SK-N-SH treated with all-trans-retinoic acid at 6 μM for 48 hours (cell line): Measurements from ENCODE around the gene ZNF785.

ENCODE experiments used
- ATAC-seq: fragments of 200-7000 bp; cut with Tn5 transposase; 3 replicates; pipeline ENCODE4 v1.9.1; 2020; ENCODE audit warnings: mild to moderate bottlenecking, moderate library complexity
- BACH2 ChIP-seq: fragments of 250-450 bp; sonication (Bioruptor Pico); IDR thresholded peaks from 2 replicates; pipeline ENCODE4 v1.9.0; 2021; ENCODE audit warnings: mild to moderate bottlenecking, borderline replicate concordance
- CSDC2 ChIP-seq: fragments of 250-450 bp; sonication (Bioruptor Pico); IDR thresholded peaks from 2 replicates; pipeline ENCODE4 v1.5.0; 2020; ENCODE audit warnings: mild to moderate bottlenecking, moderate library complexity
- ESRRG ChIP-seq: fragments of 250-450 bp; sonication (Bioruptor Pico); IDR thresholded peaks from 2 replicates; pipeline ENCODE4 v1.6.1; 2021; ENCODE audit warnings: mild to moderate bottlenecking
- GLIS3 ChIP-seq: fragments of 250-450 bp; sonication (Bioruptor Pico); IDR thresholded peaks from 2 replicates; pipeline ENCODE4 v1.5.0; 2020; ENCODE audit warnings: mild to moderate bottlenecking, moderate library complexity
- ISL1 ChIP-seq: fragments of 250-450 bp; sonication (Bioruptor Pico); IDR thresholded peaks from 2 replicates; pipeline ENCODE4 v2.1.2; 2022; ENCODE audit warnings: mild to moderate bottlenecking, moderate library complexity
- PPARA ChIP-seq: fragments of 250-450 bp; sonication (Bioruptor Pico); IDR thresholded peaks from 2 replicates; pipeline ENCODE4 v1.5.0; 2020; ENCODE audit warnings: mild to moderate bottlenecking, borderline replicate concordance
- RARB ChIP-seq: fragments of 250-450 bp; sonication (Bioruptor Pico); IDR thresholded peaks from 2 replicates; pipeline ENCODE4 v1.8.0; 2021; ENCODE audit warnings: mild to moderate bottlenecking, moderate library complexity
- SNAI2 ChIP-seq: fragments of 250-450 bp; sonication (Bioruptor Pico); IDR thresholded peaks from 2 replicates; pipeline ENCODE4 v1.5.0; 2020; ENCODE audit warnings: mild to moderate bottlenecking, moderate library complexity
- TCF4 ChIP-seq: fragments of 250-450 bp; sonication (Bioruptor Pico); IDR thresholded peaks from 2 replicates; pipeline ENCODE4 v1.8.0; 2021; ENCODE audit warnings: mild to moderate bottlenecking, moderate library complexity, borderline replicate concordance
- TOX ChIP-seq: fragments of 250-450 bp; sonication (Bioruptor Pico); IDR thresholded peaks from 2 replicates; pipeline ENCODE4 v1.8.0; 2021; ENCODE audit warnings: mild to moderate bottlenecking, moderate library complexity, borderline replicate concordance
- ZFP3 ChIP-seq: fragments of 250-450 bp; sonication (Bioruptor Pico); IDR thresholded peaks from 2 replicates; pipeline ENCODE4 v1.5.0; 2020; ENCODE audit warnings: mild to moderate bottlenecking, moderate library complexity
- ZFP30 ChIP-seq: fragments of 450-650 bp; formaldehyde crosslinking; IDR thresholded peaks from 2 replicates; pipeline ENCODE4 v1.5.0; 2022; ENCODE audit warnings: mild to moderate bottlenecking, moderate library complexity
- ZNF565 ChIP-seq: fragments of 450-650 bp; formaldehyde crosslinking; conservative IDR thresholded peaks from 2 replicates; pipeline ENCODE4 v1.5.0; 2020; ENCODE audit warnings: low read depth, mild to moderate bottlenecking, moderate library complexity
- ZNF8 ChIP-seq: fragments of 450-650 bp; formaldehyde crosslinking; IDR thresholded peaks from 2 replicates; pipeline ENCODE4 v1.5.0; 2020; ENCODE audit warnings: mild to moderate bottlenecking, moderate library complexity
- TF ChIP-seq, protein P1 (sequence below): fragments of 250-450 bp; sonication (Bioruptor Pico); IDR thresholded peaks from 2 replicates; pipeline ENCODE4 v1.8.0; 2020; ENCODE audit warnings: mild to moderate bottlenecking, moderate library complexity, borderline replicate concordance
- TF ChIP-seq, protein P2 (sequence below): fragments of 250-450 bp; sonication (Bioruptor Pico); IDR thresholded peaks from 2 replicates; pipeline ENCODE4 v1.5.1; 2021; ENCODE audit warnings: mild to moderate bottlenecking, moderate library complexity
- TF ChIP-seq, protein P3 (sequence below): fragments of 250-450 bp; sonication (Bioruptor Pico); IDR thresholded peaks from 2 replicates; pipeline ENCODE4 v1.5.1; 2020; ENCODE audit warnings: low read depth, mild to moderate bottlenecking, moderate library complexity
- TF ChIP-seq, protein P4 (sequence below): fragments of 250-450 bp; sonication (Bioruptor Pico); IDR thresholded peaks from 2 replicates; pipeline ENCODE4 v1.8.0; 2021; ENCODE audit warnings: low read depth, mild to moderate bottlenecking, moderate library complexity, borderline replicate concordance
- TF ChIP-seq, protein P5 (sequence below): fragments of 250-450 bp; sonication (Bioruptor Pico); IDR thresholded peaks from 2 replicates; pipeline ENCODE4 v1.5.0; 2020; ENCODE audit warnings: mild to moderate bottlenecking, moderate library complexity

Gene ZNF785

DNA sequence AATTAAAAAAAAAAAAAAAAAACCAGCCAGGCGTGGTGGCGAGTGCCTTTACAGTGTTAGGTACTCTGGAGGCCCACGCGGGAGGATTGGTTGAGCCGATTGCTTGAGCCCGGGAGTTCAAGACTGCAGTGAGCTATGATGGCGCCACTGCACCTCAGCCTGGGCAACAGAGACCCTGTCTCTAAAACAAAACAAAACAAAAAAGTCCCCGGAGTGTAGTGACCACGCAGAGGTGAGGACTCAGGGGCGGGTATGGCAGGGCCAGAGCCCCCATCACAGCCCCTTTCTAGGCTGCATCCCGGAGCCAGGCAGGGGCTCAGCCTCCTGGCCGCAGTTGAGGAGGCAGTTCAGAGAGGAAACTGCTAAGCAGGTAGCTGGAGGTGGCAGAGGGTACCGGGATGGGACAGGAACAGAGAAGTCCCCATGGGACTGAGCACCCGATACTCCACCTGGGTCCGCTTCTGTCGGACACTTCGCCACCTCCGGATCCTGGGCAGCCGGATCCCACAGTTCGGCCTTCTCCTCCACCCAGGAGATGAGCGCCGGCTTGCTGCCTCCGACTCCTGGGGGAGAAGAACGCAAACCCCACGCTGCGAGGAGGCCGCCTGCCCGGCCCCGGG is 51.6 kb downstream of the ZNF785 start (continued):
- TF ChIP-seq, protein P1, sequence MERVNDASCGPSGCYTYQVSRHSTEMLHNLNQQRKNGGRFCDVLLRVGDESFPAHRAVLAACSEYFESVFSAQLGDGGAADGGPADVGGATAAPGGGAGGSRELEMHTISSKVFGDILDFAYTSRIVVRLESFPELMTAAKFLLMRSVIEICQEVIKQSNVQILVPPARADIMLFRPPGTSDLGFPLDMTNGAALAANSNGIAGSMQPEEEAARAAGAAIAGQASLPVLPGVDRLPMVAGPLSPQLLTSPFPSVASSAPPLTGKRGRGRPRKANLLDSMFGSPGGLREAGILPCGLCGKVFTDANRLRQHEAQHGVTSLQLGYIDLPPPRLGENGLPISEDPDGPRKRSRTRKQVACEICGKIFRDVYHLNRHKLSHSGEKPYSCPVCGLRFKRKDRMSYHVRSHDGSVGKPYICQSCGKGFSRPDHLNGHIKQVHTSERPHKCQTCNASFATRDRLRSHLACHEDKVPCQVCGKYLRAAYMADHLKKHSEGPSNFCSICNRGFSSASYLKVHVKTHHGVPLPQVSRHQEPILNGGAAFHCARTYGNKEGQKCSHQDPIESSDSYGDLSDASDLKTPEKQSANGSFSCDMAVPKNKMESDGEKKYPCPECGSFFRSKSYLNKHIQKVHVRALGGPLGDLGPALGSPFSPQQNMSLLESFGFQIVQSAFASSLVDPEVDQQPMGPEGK (CRISPR knock-in tag): no peak
- TF ChIP-seq, all 23 proteins: peak for 0

DNA sequence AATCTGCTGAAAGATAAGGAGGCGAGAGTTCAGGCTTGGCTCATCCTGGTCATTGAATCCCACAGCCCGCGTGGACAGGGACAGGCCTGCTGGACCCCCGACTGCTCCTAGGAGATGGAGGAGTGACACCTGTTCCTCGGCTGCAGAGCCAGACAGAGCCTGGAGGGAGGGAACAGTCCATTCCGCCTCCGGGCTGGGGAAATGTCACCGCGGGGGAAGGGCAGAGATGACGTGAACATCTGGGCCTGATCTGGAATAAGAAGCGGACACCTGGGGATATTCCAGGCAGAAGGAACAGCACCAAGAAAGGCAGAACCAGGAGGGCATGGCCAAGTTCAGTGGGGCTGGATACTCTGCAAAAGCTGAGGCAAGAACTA is 52.4 kb downstream of the ZNF785 start:
- TF ChIP-seq CSDC2 (CRISPR knock-in tag): no peak
- no peak for TF ChIP-seq SNAI2 (CRISPR knock-in tag)
- TF ChIP-seq ZFP3: no peak
- TF ChIP-seq, protein P1 (CRISPR knock-in tag): no peak
- no peak for TF ChIP-seq ZNF565
- TF ChIP-seq GLIS3 (CRISPR knock-in tag): no peak
- TF ChIP-seq RARB (CRISPR knock-in tag): no peak
- TF ChIP-seq TOX (CRISPR knock-in tag): no peak
- TF ChIP-seq, protein P2, sequence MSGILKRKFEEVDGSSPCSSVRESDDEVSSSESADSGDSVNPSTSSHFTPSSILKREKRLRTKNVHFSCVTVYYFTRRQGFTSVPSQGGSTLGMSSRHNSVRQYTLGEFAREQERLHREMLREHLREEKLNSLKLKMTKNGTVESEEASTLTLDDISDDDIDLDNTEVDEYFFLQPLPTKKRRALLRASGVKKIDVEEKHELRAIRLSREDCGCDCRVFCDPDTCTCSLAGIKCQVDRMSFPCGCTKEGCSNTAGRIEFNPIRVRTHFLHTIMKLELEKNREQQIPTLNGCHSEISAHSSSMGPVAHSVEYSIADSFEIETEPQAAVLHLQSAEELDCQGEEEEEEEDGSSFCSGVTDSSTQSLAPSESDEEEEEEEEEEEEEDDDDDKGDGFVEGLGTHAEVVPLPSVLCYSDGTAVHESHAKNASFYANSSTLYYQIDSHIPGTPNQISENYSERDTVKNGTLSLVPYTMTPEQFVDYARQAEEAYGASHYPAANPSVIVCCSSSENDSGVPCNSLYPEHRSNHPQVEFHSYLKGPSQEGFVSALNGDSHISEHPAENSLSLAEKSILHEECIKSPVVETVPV (CRISPR knock-in tag): no peak
- TF ChIP-seq, protein P3, sequence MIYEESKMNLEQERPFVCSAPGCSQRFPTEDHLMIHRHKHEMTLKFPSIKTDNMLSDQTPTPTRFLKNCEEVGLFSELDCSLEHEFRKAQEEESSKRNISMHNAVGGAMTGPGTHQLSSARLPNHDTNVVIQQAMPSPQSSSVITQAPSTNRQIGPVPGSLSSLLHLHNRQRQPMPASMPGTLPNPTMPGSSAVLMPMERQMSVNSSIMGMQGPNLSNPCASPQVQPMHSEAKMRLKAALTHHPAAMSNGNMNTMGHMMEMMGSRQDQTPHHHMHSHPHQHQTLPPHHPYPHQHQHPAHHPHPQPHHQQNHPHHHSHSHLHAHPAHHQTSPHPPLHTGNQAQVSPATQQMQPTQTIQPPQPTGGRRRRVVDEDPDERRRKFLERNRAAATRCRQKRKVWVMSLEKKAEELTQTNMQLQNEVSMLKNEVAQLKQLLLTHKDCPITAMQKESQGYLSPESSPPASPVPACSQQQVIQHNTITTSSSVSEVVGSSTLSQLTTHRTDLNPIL (CRISPR knock-in tag): no peak
- TF ChIP-seq BACH2 (CRISPR knock-in tag): no peak
- no peak for TF ChIP-seq PPARA
- TF ChIP-seq ZFP30 (CRISPR knock-in tag): no peak
- TF ChIP-seq ISL1 (CRISPR knock-in tag): no peak
- no peak for ATAC-seq

DNA sequence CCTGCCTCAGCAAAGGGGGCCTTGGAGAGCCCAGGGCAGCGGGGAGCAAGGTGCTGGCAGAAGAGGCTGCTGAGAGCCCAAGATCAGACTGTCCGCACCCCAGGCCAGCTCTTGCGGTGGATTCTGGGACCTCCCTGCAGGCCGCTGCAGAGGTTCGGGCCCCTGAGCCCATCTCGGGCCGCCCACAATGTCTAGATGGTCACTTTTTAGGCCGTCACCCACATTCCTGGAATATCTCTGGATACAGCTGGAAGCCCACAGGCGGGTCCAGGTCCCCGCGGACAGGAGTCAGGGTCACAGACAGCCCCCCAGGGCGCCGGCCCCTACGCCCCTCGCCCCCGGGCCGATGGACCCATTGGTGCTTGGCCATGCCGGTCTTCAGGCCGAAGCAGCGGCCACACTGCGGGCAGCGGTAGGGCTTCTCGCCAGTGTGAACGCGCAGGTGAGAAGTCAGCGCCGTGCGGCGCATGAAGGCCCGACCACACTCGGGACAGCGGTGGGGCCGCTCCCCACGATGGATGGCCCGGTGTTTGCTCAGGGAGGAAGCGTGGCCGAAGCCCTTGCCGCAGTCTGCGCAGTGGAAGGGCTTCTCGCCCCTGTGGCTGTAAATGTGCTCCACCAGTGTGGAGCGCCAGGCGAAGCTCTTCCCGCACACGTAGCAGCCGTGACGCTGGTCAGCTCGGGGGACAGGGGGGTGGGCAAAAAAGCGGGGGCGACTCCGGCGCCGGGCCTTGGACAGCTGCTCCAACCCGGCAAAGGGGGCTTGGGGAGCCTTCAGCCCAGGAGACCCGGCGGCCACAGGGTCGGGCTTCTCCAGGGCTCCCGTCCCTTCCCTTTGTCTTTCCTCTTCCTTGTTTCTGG is 53.0 kb downstream of the ZNF785 start:
- TF ChIP-seq, protein P1 (CRISPR knock-in tag): no peak
- TF ChIP-seq PPARA (no peak), ESRRG (CRISPR knock-in tag) (no peak), TCF4 (CRISPR knock-in tag) (no peak), GLIS3 (CRISPR knock-in tag) (no peak), ZNF565 (no peak), TOX (CRISPR knock-in tag) (no peak), ZNF8 (CRISPR knock-in tag) (no peak), ISL1 (CRISPR knock-in tag) (no peak), SNAI2 (CRISPR knock-in tag) (no peak), RARB (CRISPR knock-in tag) (no peak)
- TF ChIP-seq, protein P4, sequence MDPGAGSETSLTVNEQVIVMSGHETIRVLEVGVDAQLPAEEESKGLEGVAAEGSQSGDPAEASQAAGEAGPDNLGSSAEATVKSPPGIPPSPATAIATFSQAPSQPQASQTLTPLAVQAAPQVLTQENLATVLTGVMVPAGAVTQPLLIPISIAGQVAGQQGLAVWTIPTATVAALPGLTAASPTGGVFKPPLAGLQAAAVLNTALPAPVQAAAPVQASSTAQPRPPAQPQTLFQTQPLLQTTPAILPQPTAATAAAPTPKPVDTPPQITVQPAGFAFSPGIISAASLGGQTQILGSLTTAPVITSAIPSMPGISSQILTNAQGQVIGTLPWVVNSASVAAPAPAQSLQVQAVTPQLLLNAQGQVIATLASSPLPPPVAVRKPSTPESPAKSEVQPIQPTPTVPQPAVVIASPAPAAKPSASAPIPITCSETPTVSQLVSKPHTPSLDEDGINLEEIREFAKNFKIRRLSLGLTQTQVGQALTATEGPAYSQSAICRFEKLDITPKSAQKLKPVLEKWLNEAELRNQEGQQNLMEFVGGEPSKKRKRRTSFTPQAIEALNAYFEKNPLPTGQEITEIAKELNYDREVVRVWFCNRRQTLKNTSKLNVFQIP (CRISPR knock-in tag): no peak
- TF ChIP-seq, protein P5, sequence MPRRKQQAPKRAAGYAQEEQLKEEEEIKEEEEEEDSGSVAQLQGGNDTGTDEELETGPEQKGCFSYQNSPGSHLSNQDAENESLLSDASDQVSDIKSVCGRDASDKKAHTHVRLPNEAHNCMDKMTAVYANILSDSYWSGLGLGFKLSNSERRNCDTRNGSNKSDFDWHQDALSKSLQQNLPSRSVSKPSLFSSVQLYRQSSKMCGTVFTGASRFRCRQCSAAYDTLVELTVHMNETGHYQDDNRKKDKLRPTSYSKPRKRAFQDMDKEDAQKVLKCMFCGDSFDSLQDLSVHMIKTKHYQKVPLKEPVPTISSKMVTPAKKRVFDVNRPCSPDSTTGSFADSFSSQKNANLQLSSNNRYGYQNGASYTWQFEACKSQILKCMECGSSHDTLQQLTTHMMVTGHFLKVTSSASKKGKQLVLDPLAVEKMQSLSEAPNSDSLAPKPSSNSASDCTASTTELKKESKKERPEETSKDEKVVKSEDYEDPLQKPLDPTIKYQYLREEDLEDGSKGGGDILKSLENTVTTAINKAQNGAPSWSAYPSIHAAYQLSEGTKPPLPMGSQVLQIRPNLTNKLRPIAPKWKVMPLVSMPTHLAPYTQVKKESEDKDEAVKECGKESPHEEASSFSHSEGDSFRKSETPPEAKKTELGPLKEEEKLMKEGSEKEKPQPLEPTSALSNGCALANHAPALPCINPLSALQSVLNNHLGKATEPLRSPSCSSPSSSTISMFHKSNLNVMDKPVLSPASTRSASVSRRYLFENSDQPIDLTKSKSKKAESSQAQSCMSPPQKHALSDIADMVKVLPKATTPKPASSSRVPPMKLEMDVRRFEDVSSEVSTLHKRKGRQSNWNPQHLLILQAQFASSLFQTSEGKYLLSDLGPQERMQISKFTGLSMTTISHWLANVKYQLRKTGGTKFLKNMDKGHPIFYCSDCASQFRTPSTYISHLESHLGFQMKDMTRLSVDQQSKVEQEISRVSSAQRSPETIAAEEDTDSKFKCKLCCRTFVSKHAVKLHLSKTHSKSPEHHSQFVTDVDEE: no peak
- ATAC-seq: no peak
